Karpas-422 (cell line): Measurements from ENCODE around the gene ARL2. TPM values are rescaled to one million over a fixed set of nuclear protein-coding genes. Genes with fewer than 3 reads are reported as not detected.

Experiments used
- DNase-seq: peaks from one replicate; pipeline ENCODE4 v3.0.0-alpha.2; 2015
- H2AFZ ChIP-seq: fragments of 200-600 bp; sonication (generic); 2 replicates; pipeline ENCODE4 v1.6.1; 2014; ENCODE audit warnings: antibody characterized with exemption, low read length, mixed read lengths
- H3K27ac ChIP-seq: fragments of 200-600 bp; sonication (generic); 2 replicates; pipeline ENCODE4 v1.5.1; 2014; ENCODE audit warnings: mild to moderate bottlenecking, low read length, moderate library complexity
- H3K27me3 ChIP-seq: fragments of 200-600 bp; sonication (generic); 2 replicates; pipeline ENCODE4 v1.6.1; 2014; ENCODE audit warnings: low read length, mixed read lengths
- H3K36me3 ChIP-seq: fragments of 200-600 bp; sonication (generic); 2 replicates; pipeline ENCODE4 v1.6.1; 2014; ENCODE audit warnings: low read length, mixed read lengths; ENCODE audit not compliant: insufficient read depth
- H3K4me1 ChIP-seq: fragments of 200-600 bp; sonication (generic); 2 replicates; pipeline ENCODE4 v1.6.1; 2014; ENCODE audit warnings: mild to moderate bottlenecking, low read length, mixed read lengths
- H3K4me2 ChIP-seq: fragments of 200-600 bp; sonication (generic); 2 replicates; pipeline ENCODE4 v1.6.1; 2014; ENCODE audit warnings: low read length, low read depth, mild to moderate bottlenecking; ENCODE audit not compliant: poor library complexity, severe bottlenecking
- H3K4me3 ChIP-seq: fragments of 200-600 bp; sonication (generic); 2 replicates; pipeline ENCODE4 v1.5.1; 2014; ENCODE audit warnings: mild to moderate bottlenecking, antibody characterized with exemption, low read length, mixed read lengths
- H3K79me2 ChIP-seq: fragments of 200-600 bp; sonication (generic); 2 replicates; pipeline ENCODE4 v1.6.1; 2014; ENCODE audit warnings: mild to moderate bottlenecking, low read length, mixed read lengths
- H3K9ac ChIP-seq: fragments of 200-600 bp; sonication (generic); 2 replicates; pipeline ENCODE4 v1.6.0; 2014; ENCODE audit warnings: low read length
- H3K9me2 ChIP-seq: fragments of 200-600 bp; sonication (generic), shearing (Covaris generic); replicated peaks from 2 replicates; pipeline ENCODE4 v1.6.0; 2014; ENCODE audit warnings: mild to moderate bottlenecking, low read length, moderate library complexity; ENCODE audit not compliant: insufficient read depth
- H3K9me3 ChIP-seq: fragments of 300-700, 200-600 bp; sonication (generic); 2 replicates; pipeline ENCODE4 v1.6.1; 2014; ENCODE audit warnings: low read length, mixed read lengths
- H4K20me1 ChIP-seq: fragments of 200-600 bp; sonication (generic); 2 replicates; pipeline ENCODE4 v1.6.1; 2014; ENCODE audit warnings: mild to moderate bottlenecking, antibody characterized with exemption, low read length, low read depth; ENCODE audit not compliant: insufficient read depth
- total RNA-seq: library from RNA; depleted of rRNA; stranded (reverse); fragments of >200 nt; shearing (Covaris generic); gene quantifications from 2 replicates; pipeline ENCODE4 v1.2.3, GENCODE V29; 2014; ENCODE audit warnings: low replicate concordance

ARL2 gene
- total RNA-seq, 1 experiment from 2014 or later: 28.9 TPM

GRCh38 chr11:65027213-65028067 is 13.5 kb downstream of the ARL2 start, which contains the start of gene SNX15:
Gene SNX15, plus strand, starts transcription at chr11:65027439. Its CDS starts 99 bp downstream, at chr11:65027538.
- peak; percentile 98 for DNase-seq
- peaks cover 18% of the 10 kb centered on the region for H3K4me1 ChIP-seq
- H3K79me2 ChIP-seq: no peaks in the 10 kb centered on the region
- no peaks in the 10 kb centered on the region for H3K9me2 ChIP-seq
- H4K20me1 ChIP-seq: no peaks in the 10 kb centered on the region
- H3K9ac ChIP-seq: peak within 1 kb of the TSS; percentile 63
- H2AFZ ChIP-seq: peak within 1 kb of the TSS; percentile 49; the same call in 1 of the 2 replicates
- H3K27ac ChIP-seq: peak within 1 kb of the TSS; percentile 50
- H3K9me3 ChIP-seq: no peaks in the 10 kb centered on the region
- peak within 1 kb of the TSS; percentile 62 for H3K4me3 ChIP-seq
- H3K27me3 ChIP-seq: no peaks in the 10 kb centered on the region
- no peaks in the 10 kb centered on the region for H3K36me3 ChIP-seq
- H3K4me2 ChIP-seq: peak within 1 kb of the TSS; percentile 78

- Histone ChIP-seq H3K9me2 (no peaks in the 10 kb centered on the region), H2AFZ (no peak overlapping the region), H3K36me3 (no peaks in the 10 kb centered on the region), H3K4me2 (no peak overlapping the region), H3K9ac (no peak overlapping the region), H3K27me3 (no peaks in the 10 kb centered on the region), H3K79me2 (no peaks in the 10 kb centered on the region), H3K9me3 (no peaks in the 10 kb centered on the region), H3K4me3 (no peak overlapping the region), H3K27ac (no peak overlapping the region), H4K20me1 (no peaks in the 10 kb centered on the region), H3K4me1 (peaks cover 14% of the 10 kb centered on the region)
- DNase-seq: no peak
Observed at GRCh38 chr11:65032216-65032615, 18.3 kb downstream of the ARL2 start.

GRCh38 chr11:65034423-65034822 is 20.5 kb downstream of the ARL2 start:
- H4K20me1 ChIP-seq: no peaks in the 10 kb centered on the region
- H3K27ac ChIP-seq: no peak overlapping the region
- H3K4me2 ChIP-seq: no peak overlapping the region
- no peak overlapping the region for H3K9ac ChIP-seq
- no peaks in the 10 kb centered on the region for H3K36me3 ChIP-seq
- no peaks in the 10 kb centered on the region for H3K9me2 ChIP-seq
- H3K79me2 ChIP-seq: no peaks in the 10 kb centered on the region
- no peak for DNase-seq
- H3K4me1 ChIP-seq: no peaks in the 10 kb centered on the region
- no peaks in the 10 kb centered on the region for H3K9me3 ChIP-seq
- H3K4me3 ChIP-seq: no peak overlapping the region
- H3K27me3 ChIP-seq: no peaks in the 10 kb centered on the region
- H2AFZ ChIP-seq: no peak overlapping the region

- Histone ChIP-seq H3K9me2 (no peaks in the 10 kb centered on the region), H3K4me3 (no peak overlapping the region), H3K4me2 (no peak overlapping the region), H3K9me3 (no peaks in the 10 kb centered on the region), H4K20me1 (no peaks in the 10 kb centered on the region), H3K27me3 (no peaks in the 10 kb centered on the region), H2AFZ (no peak overlapping the region), H3K79me2 (no peaks in the 10 kb centered on the region), H3K4me1 (peaks cover 6% of the 10 kb centered on the region), H3K9ac (no peak overlapping the region), H3K27ac (no peak overlapping the region), H3K36me3 (no peaks in the 10 kb centered on the region)
- no peak for DNase-seq
Observed at GRCh38 chr11:65035579-65035978, 21.6 kb downstream of the ARL2 start.

- H4K20me1 ChIP-seq: no peaks in the 10 kb centered on the region
- no peaks in the 10 kb centered on the region for H3K36me3 ChIP-seq
- H3K4me2 ChIP-seq: no peak overlapping the region
Observed at GRCh38 chr11:65036931-65037330, 23.0 kb downstream of the ARL2 start.

DNA sequence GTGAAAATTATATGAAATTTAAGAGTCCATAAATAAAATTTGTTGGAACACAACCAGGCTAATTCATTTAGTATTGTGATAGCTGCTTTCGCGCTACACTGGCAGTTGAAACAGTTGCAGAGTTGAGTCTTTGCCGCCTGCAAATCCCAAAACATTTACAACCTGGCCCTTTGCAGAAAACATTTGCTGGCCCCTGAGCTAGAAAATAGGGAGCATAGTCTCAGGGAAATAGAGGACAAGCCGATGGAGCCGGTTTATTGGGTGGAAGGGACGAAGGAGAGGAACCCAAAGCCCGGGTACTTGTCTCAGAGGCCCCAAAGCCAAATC is 26.5 kb downstream of the ARL2 start:
- DNase-seq: no peak
- Histone ChIP-seq H3K36me3 (0 out of 2 replicates have a peak, but pooled peaks cover 3% of the 10 kb centered on the region), H3K27me3 (no peaks in the 10 kb centered on the region), H3K9ac (peak overlapping the region; percentile 90), H4K20me1 (no peaks in the 10 kb centered on the region), H3K9me2 (no peaks in the 10 kb centered on the region), H3K4me1 (peaks cover 16% of the 10 kb centered on the region), H3K4me3 (peak overlapping the region; percentile 99), H3K4me2 (peak overlapping the region; percentile 85), H3K27ac (peak overlapping the region; percentile 81), H3K79me2 (peaks cover 12% of the 10 kb centered on the region), H2AFZ (peak overlapping the region; percentile 91), H3K9me3 (no peaks in the 10 kb centered on the region)

More at GRCh38 chr11:65036931-65037330, 23.0 kb downstream of the ARL2 start:
- H3K9me2 ChIP-seq: no peaks in the 10 kb centered on the region
- no peak overlapping the region for H3K9ac ChIP-seq
- DNase-seq: no peak
- no peaks in the 10 kb centered on the region for H3K9me3 ChIP-seq
- H3K79me2 ChIP-seq: peaks cover 4% of the 10 kb centered on the region
- H3K4me1 ChIP-seq: peaks cover 8% of the 10 kb centered on the region
- H3K4me3 ChIP-seq: no peak overlapping the region
- no peaks in the 10 kb centered on the region for H3K27me3 ChIP-seq
- no peak overlapping the region for H3K27ac ChIP-seq
- no peak overlapping the region for H2AFZ ChIP-seq

GRCh38 chr11:65040847-65041622 is 27.1 kb downstream of the ARL2 start, which contains the start of gene SAC3D1:
Gene SAC3D1, plus strand, starts transcription at chr11:65041210. Its CDS starts 83 bp downstream, at chr11:65041293.
- Histone ChIP-seq H3K9me2 (no peaks in the 10 kb centered on the region), H3K4me3 (peak within 1 kb of the TSS; percentile 99), H4K20me1 (no peaks in the 10 kb centered on the region), H2AFZ (peak within 1 kb of the TSS; percentile 91), H3K9ac (peak within 1 kb of the TSS; percentile 90), H3K36me3 (0 out of 2 replicates have a peak, but pooled peaks cover 3% of the 10 kb centered on the region), H3K9me3 (no peaks in the 10 kb centered on the region), H3K79me2 (peaks cover 12% of the 10 kb centered on the region), H3K27me3 (no peaks in the 10 kb centered on the region), H3K27ac (peak within 1 kb of the TSS; percentile 81), H3K4me1 (peaks cover 16% of the 10 kb centered on the region), H3K4me2 (peak within 1 kb of the TSS; percentile 85)
- peak; percentile 98 for DNase-seq

DNA sequence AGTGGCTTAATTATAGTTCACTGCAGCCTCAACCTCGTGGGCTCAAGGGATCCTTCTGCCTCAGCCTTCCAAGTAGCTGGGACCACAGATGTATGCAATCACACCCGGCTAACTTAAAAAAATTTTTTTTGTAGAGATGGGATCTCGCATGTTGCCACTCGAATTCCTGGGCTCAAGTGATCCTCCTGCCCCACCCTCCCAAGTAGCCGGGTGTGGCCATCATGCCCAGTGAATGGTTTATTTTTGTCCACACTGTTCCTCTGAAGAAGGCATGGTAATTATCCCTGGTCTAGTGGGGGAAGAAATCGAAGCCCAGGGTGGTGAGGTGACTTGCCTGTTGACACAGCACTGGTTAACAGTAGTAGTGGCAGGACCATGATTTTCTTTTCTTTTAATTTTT is 28.9 kb downstream of the ARL2 start:
- Histone ChIP-seq H3K36me3 (0 out of 2 replicates have a peak, but pooled peaks cover 3% of the 10 kb centered on the region), H3K9me2 (no peaks in the 10 kb centered on the region)

More for the DNA sequence above, 28.9 kb downstream of the ARL2 start:
- Histone ChIP-seq H3K27me3 (no peaks in the 10 kb centered on the region), H3K4me3 (no peak overlapping the region), H3K4me2 (peak overlapping the region; percentile 85), H3K4me1 (peaks cover 16% of the 10 kb centered on the region), H3K79me2 (peaks cover 12% of the 10 kb centered on the region), H3K9me3 (no peaks in the 10 kb centered on the region), H2AFZ (no peak overlapping the region), H3K27ac (no peak overlapping the region), H4K20me1 (no peaks in the 10 kb centered on the region), H3K9ac (no peak overlapping the region)
- no peak for DNase-seq
